ENCODE results near the gene SLC44A1. TPM values are rescaled to one million over a fixed set of nuclear protein-coding genes. Genes with fewer than 3 reads are reported as not detected.
A peak's percentile ranks its signal among the peaks of the same experiment; 100 is the strongest.

SLC44A1 gene
- total RNA-seq, 2 donors from 2014 or later: 10.7 to 19.5 TPM

- no peak overlapping the region for H3K4me3 ChIP-seq
- no peaks in the 10 kb centered on the region for H3K9me3 ChIP-seq
- no peak for DNase-seq (ENCODE audit: low spot score)
- H3K27ac ChIP-seq: peak overlapping the region in 1 of 2 donors; percentile 52
- TF ChIP-seq CTCF (IDR thresholded peaks at IDR 0.05): no peak
- H3K4me1 ChIP-seq: peaks cover 0 to 16% of the 10 kb centered on the region in 2 donors
- H3K27me3 ChIP-seq: no peaks in the 10 kb centered on the region
- no peaks in the 10 kb centered on the region for H3K36me3 ChIP-seq
Observed at GRCh38 chr9:105458404-105458803, 214.0 kb downstream of the SLC44A1 start.

GRCh38 chr9:105459336-105459735, 214.9 kb downstream of the SLC44A1 start:
- peaks cover 0 to 16% of the 10 kb centered on the region in 2 donors for H3K4me1 ChIP-seq
- TF ChIP-seq CTCF (IDR thresholded peaks at IDR 0.05): no peak

GRCh38 chr9:105466898-105467455, 222.5 kb downstream of the SLC44A1 start:
- Histone ChIP-seq H3K4me3 (no peak overlapping the region), H3K9me3 (no peaks in the 10 kb centered on the region), H3K4me1 (no peaks in the 10 kb centered on the region), H3K36me3 (peaks cover 13% of the 10 kb centered on the region), H3K27ac (no peak overlapping the region), H3K27me3 (no peaks in the 10 kb centered on the region)
- no peak for TF ChIP-seq CTCF (IDR thresholded peaks at IDR 0.05)
- DNase-seq (ENCODE audit: low spot score): no peak

More at GRCh38 chr9:105459336-105459735, 214.9 kb downstream of the SLC44A1 start:
- Histone ChIP-seq H3K27me3 (no peaks in the 10 kb centered on the region), H3K4me3 (no peak overlapping the region), H3K9me3 (no peaks in the 10 kb centered on the region), H3K36me3 (peaks cover 1% of the 10 kb centered on the region), H3K27ac (no peak overlapping the region)
- DNase-seq (ENCODE audit: low spot score): no peak

GRCh38 chr9:105468875-105469274, 224.4 kb downstream of the SLC44A1 start:
- Histone ChIP-seq H3K4me3 (no peak overlapping the region), H3K9me3 (no peaks in the 10 kb centered on the region), H3K36me3 (peaks cover 13% of the 10 kb centered on the region), H3K27me3 (no peaks in the 10 kb centered on the region), H3K4me1 (no peaks in the 10 kb centered on the region), H3K27ac (no peak overlapping the region)
- no peak for DNase-seq (ENCODE audit: low spot score)
- no peak for TF ChIP-seq CTCF (IDR thresholded peaks at IDR 0.05)

- H3K4me3 ChIP-seq: no peak overlapping the region
- H3K9me3 ChIP-seq: no peaks in the 10 kb centered on the region
- H3K4me1 ChIP-seq: no peaks in the 10 kb centered on the region
- H3K36me3 ChIP-seq: no peaks in the 10 kb centered on the region
- TF ChIP-seq CTCF (IDR thresholded peaks at IDR 0.05): no peak
- no peak for DNase-seq (ENCODE audit: low spot score)
- H3K27me3 ChIP-seq: no peaks in the 10 kb centered on the region
- H3K27ac ChIP-seq: no peak overlapping the region
Observed at GRCh38 chr9:105473221-105473620, 228.8 kb downstream of the SLC44A1 start.

GRCh38 chr9:105475302-105475701, 230.9 kb downstream of the SLC44A1 start:
- Histone ChIP-seq H3K4me3 (no peak overlapping the region), H3K9me3 (no peaks in the 10 kb centered on the region), H3K36me3 (no peaks in the 10 kb centered on the region), H3K27ac (no peak overlapping the region), H3K27me3 (no peaks in the 10 kb centered on the region), H3K4me1 (no peaks in the 10 kb centered on the region)
- peak in 1 of 2 donors; percentile 56 for TF ChIP-seq CTCF (IDR thresholded peaks at IDR 0.05)
- no peak for DNase-seq (ENCODE audit: low spot score)
